CD4-positive, CD25-positive, alpha-beta regulatory T cell (primary cell): Measurements from ENCODE around the gene NRP1. TPM values are rescaled to one million over a fixed set of nuclear protein-coding genes. Genes with fewer than 3 reads are reported as not detected.

ENCODE experiments used
- ATAC-seq, 2 donors: fragments of 150-1000 bp; cut with Tn5 transposase; one replicate each; pipeline ENCODE4 v1.10.0; 2021; ENCODE audit warnings: low read depth in 2 of 2, moderate number of reproducible peaks in 2 of 2, moderate library complexity in 1 of 2
- DNase-seq, 3 donors: peaks; one replicate each; pipeline versions ENCODE4 v3.0.0 to v3.0.0-alpha.2; 2012 to 2022; ENCODE audit warnings: mixed read lengths in 1 of 3
- H3K27ac ChIP-seq: one replicate; pipeline ENCODE4 v1.7.0; 2013; ENCODE audit warnings: mild to moderate bottlenecking, low read length; ENCODE audit not compliant: insufficient read depth, poor library complexity, severe bottlenecking
- H3K27me3 ChIP-seq: one replicate; pipeline ENCODE4 v1.7.0; 2013; ENCODE audit warnings: low read length; ENCODE audit not compliant: control insufficient read depth, insufficient read depth
- H3K36me3 ChIP-seq: one replicate; pipeline ENCODE4 v1.7.0; 2013; ENCODE audit warnings: mild to moderate bottlenecking, low read length, moderate library complexity; ENCODE audit not compliant: control insufficient read depth, insufficient read depth
- H3K4me1 ChIP-seq: 2 replicates; pipeline ENCODE4 v1.7.0; 2013; ENCODE audit warnings: mild to moderate bottlenecking, low read length; ENCODE audit not compliant: insufficient read depth, control insufficient read depth, poor library complexity, severe bottlenecking
- H3K4me3 ChIP-seq: one replicate; pipeline ENCODE4 v1.7.0; 2013; ENCODE audit warnings: low read depth, mild to moderate bottlenecking, low read length, moderate library complexity
- H3K9me3 ChIP-seq, 2 experiments: 1 replicate in 1 of 2; 2 replicates in 1 of 2; pipeline ENCODE4 v1.7.0; 2013; ENCODE audit warnings: low read length in 2 of 2, mild to moderate bottlenecking in 1 of 2, moderate library complexity in 1 of 2; ENCODE audit not compliant: control insufficient read depth in 2 of 2
- H3K27ac Mint-ChIP-seq, 3 donors: one replicate each; pipeline ENCODE4 v1.8.0; 2020 to 2022; ENCODE audit warnings: mild to moderate bottlenecking in 3 of 3, mixed read lengths in 3 of 3, moderate library complexity in 2 of 3
- H3K27me3 Mint-ChIP-seq: one replicate; pipeline ENCODE4 v1.8.0; 2022; ENCODE audit warnings: mild to moderate bottlenecking, mixed read lengths
- H3K36me3 Mint-ChIP-seq: one replicate; pipeline ENCODE4 v1.8.0; 2020; ENCODE audit warnings: mixed read lengths
- H3K4me1 Mint-ChIP-seq, 4 donors: one replicate each; pipeline ENCODE4 v1.8.0; 2020 to 2022; ENCODE audit warnings: mixed read lengths in 4 of 4, mild to moderate bottlenecking in 1 of 4
- H3K4me3 Mint-ChIP-seq, 4 donors: one replicate each; pipeline ENCODE4 v1.8.0; 2020 to 2022; ENCODE audit warnings: mild to moderate bottlenecking in 4 of 4, mixed read lengths in 4 of 4, moderate library complexity in 3 of 4
- H3K9me3 Mint-ChIP-seq, 7 donors: one replicate each; pipeline ENCODE4 v1.8.0; 2020 to 2022; ENCODE audit warnings: mixed read lengths in 7 of 7, mild to moderate bottlenecking in 3 of 7, moderate library complexity in 2 of 7
- polyA plus RNA-seq, 4 donors: library from polyadenylated mRNA; unstranded; fragments of 300-500 nt; fragmentation: Illumina TruSeq; gene quantifications; one replicate each; pipeline ENCODE4 v1.2.3, GENCODE V29; 2021
- total RNA-seq: library from RNA; stranded (reverse); gene quantifications from one replicate; pipeline ENCODE4 v1.2.3, GENCODE V29; 2022

Gene NRP1
- total and polyA plus RNA-seq, 5 donors from 2014 or later: 0.05 TPM; not detected in 4

DNA sequence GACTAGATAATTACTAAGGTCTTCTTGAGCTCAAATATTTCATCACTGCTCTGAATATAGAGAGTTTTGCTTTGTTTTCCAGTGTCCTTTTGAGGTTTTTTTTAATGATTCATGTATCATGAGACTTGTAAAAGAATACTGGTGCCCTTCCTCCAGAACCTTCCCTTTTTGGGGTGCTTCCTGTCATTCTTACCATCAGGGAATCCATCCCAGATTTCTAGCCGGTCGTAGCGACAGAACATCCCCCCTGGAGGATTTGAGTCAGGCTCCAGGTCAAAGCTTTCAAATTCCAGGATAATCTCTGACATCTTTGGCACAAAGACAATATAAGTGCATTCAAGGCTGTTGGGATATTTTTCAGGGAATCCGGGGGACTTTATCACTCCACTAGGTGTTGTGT, 71.0 kb downstream of the NRP1 start:
- H3K9me3 Mint-ChIP-seq: peaks cover 0 to 2% (median 0%) of the 10 kb centered on the region in 7 donors
- H3K36me3 ChIP-seq: no peaks in the 10 kb centered on the region
- no peaks in the 10 kb centered on the region for H3K36me3 Mint-ChIP-seq
- peaks cover 25% of the 10 kb centered on the region for H3K27me3 Mint-ChIP-seq
- DNase-seq (no peak), ATAC-seq (no peak)
- peaks cover 3% of the 10 kb centered on the region for H3K27me3 ChIP-seq
- no peak overlapping the region for H3K4me3 Mint-ChIP-seq
- no peak overlapping the region for H3K27ac ChIP-seq
- peaks cover 0 to 15% (median 9%) of the 10 kb centered on the region in 4 donors for H3K4me1 Mint-ChIP-seq
- H3K4me3 ChIP-seq: no peak overlapping the region
- H3K4me1 ChIP-seq: no peaks in the 10 kb centered on the region
- H3K9me3 ChIP-seq: no peaks in the 10 kb centered on the region
- H3K27ac Mint-ChIP-seq: no peak overlapping the region

- ATAC-seq: no peak
- peaks cover 0 to 15% (median 9%) of the 10 kb centered on the region in 4 donors for H3K4me1 Mint-ChIP-seq
- H3K27me3 Mint-ChIP-seq: peaks cover 24% of the 10 kb centered on the region
Observed at GRCh38 chr10:33262871-33263270, 71.6 kb downstream of the NRP1 start.

DNA sequence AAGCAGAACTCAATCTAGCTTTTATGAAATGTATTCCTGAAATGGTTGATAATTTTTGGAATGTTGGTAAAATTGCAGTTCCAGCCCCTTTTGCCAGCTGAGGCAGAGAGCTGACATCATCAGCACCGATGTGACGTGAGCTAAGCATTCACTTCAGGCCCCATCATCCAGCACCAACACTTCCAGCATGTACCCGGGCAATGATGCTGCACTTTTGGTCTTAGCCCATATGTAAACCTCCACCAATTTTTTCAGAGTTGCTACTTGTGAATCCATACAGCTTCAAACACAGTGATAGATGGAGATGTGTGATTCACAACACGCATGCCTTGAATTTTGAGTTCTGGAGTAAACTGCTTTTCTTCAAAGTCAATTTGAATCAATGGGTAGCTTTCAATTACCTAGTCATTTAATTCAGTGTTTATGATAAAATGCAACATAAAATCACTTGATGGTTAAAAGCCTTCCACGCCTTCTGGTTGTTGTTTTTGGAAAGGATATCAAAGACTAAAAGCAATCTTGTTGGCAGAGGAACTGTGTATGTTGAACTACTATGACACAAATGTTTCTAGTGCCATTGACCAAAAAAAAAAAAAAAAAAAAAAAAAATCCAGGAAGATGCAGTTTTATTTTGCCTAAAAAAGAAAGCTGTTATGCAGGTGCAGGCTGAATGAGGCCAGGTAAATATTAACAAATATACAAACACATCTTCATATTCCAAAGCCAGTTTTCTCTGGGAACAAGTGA, 73.9 kb downstream of the NRP1 start:
- DNase-seq (no peak), ATAC-seq (no peak)
- Histone ChIP-seq H3K9me3 (no peaks in the 10 kb centered on the region), H3K27ac (no peak overlapping the region), H3K4me1 (no peaks in the 10 kb centered on the region), H3K4me3 (no peak overlapping the region), H3K36me3 (no peaks in the 10 kb centered on the region), H3K27me3 (peaks cover 10% of the 10 kb centered on the region)
- H3K4me3 Mint-ChIP-seq: no peak overlapping the region
- no peaks in the 10 kb centered on the region for H3K36me3 Mint-ChIP-seq
- peaks cover 37% of the 10 kb centered on the region for H3K27me3 Mint-ChIP-seq
- peaks cover 0 to 13% (median 8%) of the 10 kb centered on the region in 4 donors for H3K4me1 Mint-ChIP-seq
- no peak overlapping the region for H3K27ac Mint-ChIP-seq
- no peaks in the 10 kb centered on the region for H3K9me3 Mint-ChIP-seq

More at GRCh38 chr10:33262871-33263270, 71.6 kb downstream of the NRP1 start:
- Mint-ChIP-seq H3K27ac (no peak overlapping the region), H3K4me3 (no peak overlapping the region), H3K36me3 (no peaks in the 10 kb centered on the region), H3K9me3 (peaks cover 0 to 2% (median 0%) of the 10 kb centered on the region in 7 donors)
- no peak overlapping the region for H3K4me3 ChIP-seq
- no peaks in the 10 kb centered on the region for H3K9me3 ChIP-seq
- peaks cover 3% of the 10 kb centered on the region for H3K27me3 ChIP-seq
- no peaks in the 10 kb centered on the region for H3K36me3 ChIP-seq
- no peak for DNase-seq
- H3K27ac ChIP-seq: no peak overlapping the region
- H3K4me1 ChIP-seq: no peaks in the 10 kb centered on the region

DNA sequence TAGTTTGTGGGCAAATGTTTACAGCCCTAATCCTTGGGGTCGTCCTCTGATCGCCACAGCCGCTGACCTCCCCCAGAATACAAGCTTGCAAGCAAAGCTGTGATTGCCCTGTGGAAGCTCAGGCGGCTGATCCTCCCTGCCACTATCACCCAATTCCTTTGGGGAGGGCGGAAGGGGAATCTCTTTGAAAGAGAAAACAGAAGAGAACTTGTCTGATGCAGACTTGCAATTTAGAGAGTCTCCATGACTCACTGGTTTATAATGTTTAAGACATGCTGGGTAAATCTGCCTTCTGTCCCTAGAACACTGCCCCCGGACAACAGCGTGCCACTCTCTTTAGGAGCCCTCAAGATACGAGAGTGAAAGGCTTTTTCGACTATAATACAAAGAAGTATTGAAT, 75.5 kb downstream of the NRP1 start:
- H3K4me1 Mint-ChIP-seq: peaks cover 0 to 4% (median 1%) of the 10 kb centered on the region in 4 donors
- H3K27ac Mint-ChIP-seq: no peak overlapping the region
- no peaks in the 10 kb centered on the region for H3K36me3 Mint-ChIP-seq
- Histone ChIP-seq H3K27ac (no peak overlapping the region), H3K27me3 (peaks cover 10% of the 10 kb centered on the region), H3K9me3 (no peaks in the 10 kb centered on the region), H3K36me3 (no peaks in the 10 kb centered on the region), H3K4me3 (no peak overlapping the region), H3K4me1 (no peaks in the 10 kb centered on the region)
- no peak overlapping the region for H3K4me3 Mint-ChIP-seq
- no peak for ATAC-seq
- H3K9me3 Mint-ChIP-seq: no peaks in the 10 kb centered on the region
- H3K27me3 Mint-ChIP-seq: peaks cover 45% of the 10 kb centered on the region
- DNase-seq: no peak

DNA sequence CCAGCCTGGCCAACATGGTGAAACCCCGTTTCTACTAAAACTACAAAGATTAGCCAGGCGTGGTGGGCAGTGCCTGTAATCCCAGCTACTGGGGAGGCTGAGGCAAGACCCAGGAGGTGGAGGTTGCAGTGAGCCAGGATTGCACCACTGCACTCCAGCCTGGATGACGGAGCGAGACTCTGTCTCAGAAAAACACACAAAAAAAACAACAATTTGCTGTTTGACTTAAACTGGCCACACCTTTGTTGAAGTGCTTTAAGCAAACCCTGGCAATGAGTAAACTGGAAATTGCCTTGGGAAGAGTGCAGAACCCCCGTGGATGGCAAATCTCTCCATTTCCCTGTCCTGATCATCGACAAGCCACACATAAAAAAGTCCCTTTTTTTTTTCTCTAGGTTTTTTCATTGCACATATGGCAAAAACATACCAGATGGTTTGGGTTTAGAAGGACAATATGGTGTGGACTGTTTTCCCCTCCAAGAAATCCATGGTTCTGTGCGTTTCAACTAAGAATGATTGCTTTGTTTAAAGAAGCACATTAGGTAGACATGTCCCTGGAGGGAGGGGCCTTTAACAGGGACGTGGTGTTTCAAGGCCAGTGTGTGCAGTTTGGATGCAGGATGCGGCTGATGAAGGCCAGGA, 76.9 kb downstream of the NRP1 start:
- DNase-seq (no peak), ATAC-seq (no peak)
- no peaks in the 10 kb centered on the region for H3K4me1 ChIP-seq
- Mint-ChIP-seq H3K36me3 (no peaks in the 10 kb centered on the region), H3K4me3 (no peak overlapping the region), H3K9me3 (no peaks in the 10 kb centered on the region), H3K4me1 (no peaks in the 10 kb centered on the region), H3K27ac (no peak overlapping the region), H3K27me3 (peaks cover 44% of the 10 kb centered on the region)
- H3K27me3 ChIP-seq: peaks cover 10% of the 10 kb centered on the region
- no peak overlapping the region for H3K4me3 ChIP-seq
- no peaks in the 10 kb centered on the region for H3K9me3 ChIP-seq
- no peak overlapping the region for H3K27ac ChIP-seq
- no peaks in the 10 kb centered on the region for H3K36me3 ChIP-seq

DNA sequence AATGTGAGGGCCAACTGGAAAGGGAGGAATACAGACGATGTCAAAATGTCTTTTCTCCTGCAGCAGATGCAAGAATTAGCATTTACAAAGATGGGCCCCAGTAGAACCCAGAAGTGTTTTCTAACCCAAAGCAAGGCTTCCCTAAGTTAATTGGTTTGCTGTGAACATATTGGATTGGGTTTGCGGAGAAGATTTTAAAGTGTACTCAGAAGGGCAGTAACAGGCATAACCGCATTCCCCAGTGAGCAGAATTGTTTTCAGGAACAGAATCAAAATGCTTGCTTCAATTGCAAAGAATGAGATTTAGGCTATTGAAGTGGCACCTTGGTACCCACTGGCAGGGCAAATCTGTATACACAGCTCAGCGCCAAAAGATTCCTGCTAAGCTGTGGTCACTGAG, 78.0 kb downstream of the NRP1 start:
- Mint-ChIP-seq H3K36me3 (no peaks in the 10 kb centered on the region), H3K4me1 (no peaks in the 10 kb centered on the region), H3K27ac (no peak overlapping the region), H3K9me3 (no peaks in the 10 kb centered on the region), H3K4me3 (no peak overlapping the region), H3K27me3 (peaks cover 40% of the 10 kb centered on the region)
- peaks cover 10% of the 10 kb centered on the region for H3K27me3 ChIP-seq
- H3K27ac ChIP-seq: no peak overlapping the region
- no peak overlapping the region for H3K4me3 ChIP-seq
- no peaks in the 10 kb centered on the region for H3K9me3 ChIP-seq
- H3K36me3 ChIP-seq: no peaks in the 10 kb centered on the region
- no peak for DNase-seq
- ATAC-seq: no peak
- H3K4me1 ChIP-seq: no peaks in the 10 kb centered on the region

- Mint-ChIP-seq H3K4me3 (no peak overlapping the region), H3K27me3 (peaks cover 49% of the 10 kb centered on the region), H3K36me3 (no peaks in the 10 kb centered on the region), H3K27ac (no peak overlapping the region), H3K4me1 (peaks cover 0 to 1% (median under 1%) of the 10 kb centered on the region in 4 donors), H3K9me3 (peaks cover 0 to 3% (median 0%) of the 10 kb centered on the region in 7 donors)
- Histone ChIP-seq H3K27me3 (peaks cover 12% of the 10 kb centered on the region), H3K4me3 (no peak overlapping the region), H3K4me1 (no peaks in the 10 kb centered on the region), H3K9me3 (no peaks in the 10 kb centered on the region), H3K36me3 (no peaks in the 10 kb centered on the region), H3K27ac (no peak overlapping the region)
- DNase-seq (no peak), ATAC-seq (no peak)
Observed at GRCh38 chr10:33254556-33255160, 79.8 kb downstream of the NRP1 start.
